HG03457 (cell line): Measurements from ENCODE around the gene EVX1.

Experiments used
- ATAC-seq: cut with Tn5 transposase; IDR thresholded peaks from one replicate; pipeline ENCODE4 v1.9.1; 2021; ENCODE audit warnings: moderate number of reproducible peaks; ENCODE audit not compliant: unreplicated experiment

The EVX1 gene

GRCh38 chr7:27242555-27243339 is at the start of gene EVX1:
Gene EVX1 (plus strand): TSS chr7:27242802. CDS start chr7:27243031, 229 bp downstream.
- no peak for ATAC-seq

- no peak for ATAC-seq
These were observed 49.1 kb upstream of the EVX1 start for GRCh38 chr7:27193335-27194001.

GRCh38 chr7:27194002-27194352 is 48.6 kb upstream of the EVX1 start:
- ATAC-seq: no peak

GRCh38 chr7:27194686-27195379 is 47.8 kb upstream of the EVX1 start:
- ATAC-seq: no peak

- no peak for ATAC-seq
These were observed 46.3 kb upstream of the EVX1 start for GRCh38 chr7:27196287-27196767.

- ATAC-seq: no peak
These were observed 45.2 kb upstream of the EVX1 start for GRCh38 chr7:27197137-27198042.

- no peak for ATAC-seq
These were observed 44.3 kb upstream of the EVX1 start for GRCh38 chr7:27198138-27198841.

GRCh38 chr7:27198871-27199801 is 43.5 kb upstream of the EVX1 start:
- no peak for ATAC-seq

- no peak for ATAC-seq
These were observed 42.5 kb upstream of the EVX1 start, which contains the start of gene HOXA13 for GRCh38 chr7:27199849-27200760. Gene HOXA13 (minus strand): TSS chr7:27200091. CDS start chr7:27200077, 14 bp downstream.

GRCh38 chr7:27200761-27201579 is 41.6 kb upstream of the EVX1 start:
- no peak for ATAC-seq

GRCh38 chr7:27201580-27202017 is 41.0 kb upstream of the EVX1 start:
- ATAC-seq: no peak

- no peak for ATAC-seq
These were observed 40.4 kb upstream of the EVX1 start for GRCh38 chr7:27202018-27202861.

GRCh38 chr7:27202862-27203134 is 39.8 kb upstream of the EVX1 start:
- no peak for ATAC-seq

GRCh38 chr7:27203365-27203953 is 39.1 kb upstream of the EVX1 start:
- no peak for ATAC-seq

- no peak for ATAC-seq
These were observed 38.5 kb upstream of the EVX1 start for GRCh38 chr7:27203964-27204594.
